Measurements from ENCODE around the gene DBN1. TPM values are rescaled to one million over a fixed set of nuclear protein-coding genes. Genes with fewer than 3 reads are reported as not detected.

Gene DBN1
- total RNA-seq, 1 donor from 2014 or later, result 24.2 TPM

GRCh38 chr5:177439518-177440053, 33.8 kb downstream of the DBN1 start:
- no peak for ATAC-seq (ENCODE audit: poor library complexity)
- DNase-seq, result no peak
- intact Hi-C loops (cut with DNase I), result no loop called here

GRCh38 chr5:177438468-177438867, 35.0 kb downstream of the DBN1 start:
- DNase-seq (no peak), ATAC-seq (ENCODE audit: poor library complexity) (no peak)
- intact Hi-C loops (cut with DNase I), result no loop called here

GRCh38 chr5:177437623-177438022, 35.8 kb downstream of the DBN1 start:
- intact Hi-C loops (cut with DNase I), result no loop called here
- ATAC-seq (ENCODE audit: poor library complexity), result no peak
- no peak for DNase-seq

- DNase-seq (no peak), ATAC-seq (ENCODE audit: poor library complexity) (no peak)
- intact Hi-C loops (cut with DNase I), result no loop called here
These were observed 37.4 kb downstream of the DBN1 start for GRCh38 chr5:177435847-177436536.

- ATAC-seq (ENCODE audit: poor library complexity), result no peak
- DNase-seq, result no peak
- intact Hi-C loops (cut with DNase I), result no loop called here
These were observed 38.3 kb downstream of the DBN1 start for GRCh38 chr5:177434942-177435738.

GRCh38 chr5:177434437-177434836, 39.0 kb downstream of the DBN1 start:
- DNase-seq (no peak), ATAC-seq (ENCODE audit: poor library complexity) (no peak)
- intact Hi-C loops (cut with DNase I), result no loop called here

- ATAC-seq (ENCODE audit: poor library complexity), result no peak
- no peak for DNase-seq
- intact Hi-C loops (cut with DNase I), result no loop called here
These were observed 39.7 kb downstream of the DBN1 start for GRCh38 chr5:177433658-177434217.

GRCh38 chr5:177432839-177433657, 40.4 kb downstream of the DBN1 start:
- intact Hi-C loops (cut with DNase I), result no loop called here
- ATAC-seq (ENCODE audit: poor library complexity), result no peak
- no peak for DNase-seq

GRCh38 chr5:177432143-177432838, 41.1 kb downstream of the DBN1 start:
- DNase-seq, result peak; percentile 71
- intact Hi-C loops (cut with DNase I), result no loop called here
- ATAC-seq (ENCODE audit: poor library complexity), result peak; percentile 81

GRCh38 chr5:177431317-177432142, 41.9 kb downstream of the DBN1 start:
- ATAC-seq (ENCODE audit: poor library complexity) (peak; percentile 6), DNase-seq (peak; percentile 67)
- intact Hi-C loops (cut with DNase I), result no loop called here

- ATAC-seq (ENCODE audit: poor library complexity) (no peak), DNase-seq (no peak)
- intact Hi-C loops (cut with DNase I), result no loop called here
These were observed 42.5 kb downstream of the DBN1 start for GRCh38 chr5:177430972-177431316.

GRCh38 chr5:177430140-177430951, 43.1 kb downstream of the DBN1 start:
- intact Hi-C loops (cut with DNase I), result no loop called here
- no peak for ATAC-seq (ENCODE audit: poor library complexity)

GRCh38 chr5:177429248-177430040, 44.0 kb downstream of the DBN1 start:
- intact Hi-C loops (cut with DNase I), result no loop called here
- ATAC-seq (ENCODE audit: poor library complexity) (no peak), DNase-seq (peak; percentile 83)

More at GRCh38 chr5:177430140-177430951, 43.1 kb downstream of the DBN1 start:
- no peak for DNase-seq

- intact Hi-C loops (cut with DNase I), result no loop called here
- no peak for DNase-seq
- no peak for ATAC-seq (ENCODE audit: poor library complexity)
These were observed 44.7 kb downstream of the DBN1 start for GRCh38 chr5:177428574-177429217.

- intact Hi-C loops (cut with DNase I), result no loop called here
- ATAC-seq (ENCODE audit: poor library complexity) (no peak), DNase-seq (no peak)
These were observed 45.4 kb downstream of the DBN1 start for GRCh38 chr5:177427919-177428573.

Measured in Right ventricle myocardium superior (tissue), 1 donor.